PC-3 (cell line): Measurements from ENCODE around the gene CPN2. TPM values are rescaled to one million over a fixed set of nuclear protein-coding genes. Genes with fewer than 3 reads are reported as not detected.

Source experiments
- ATAC-seq: fragments of 200-7000 bp; cut with Tn5 transposase; 2 replicates; pipeline ENCODE4 v1.9.1; 2020; ENCODE audit warnings: mild to moderate bottlenecking, moderate library complexity
- BruUV-seq: library from RNA; stranded (reverse); fragments of 400-500 nt; replicated peaks from 2 replicates; lab custom pipeline; 2021; lab: Mats Ljungman, UMichigan
- CTCF ChIA-PET: fragments of 300-600 bp; sonication (Branson Sonifier 250); formaldehyde crosslinking; loops from one replicate; lab custom pipeline; 2022; ENCODE audit warnings: antibody characterized with exemption; lab: Charles Lee
- POLR2A ChIA-PET: fragments of 300-600 bp; sonication (Branson Sonifier 250); formaldehyde crosslinking; loops from one replicate; lab custom pipeline; 2022; ENCODE audit warnings: antibody characterized with exemption; ENCODE audit not compliant: unreplicated experiment; lab: Charles Lee
- DNase-seq: peaks from one replicate; pipeline ENCODE4 v3.0.0-alpha.2; 2015
- H2AFZ ChIP-seq: fragments of 300-600 bp; sonication (generic); 2 replicates; pipeline ENCODE4 v1.6.0; 2016; ENCODE audit warnings: antibody characterized with exemption, low read length
- H3F3A ChIP-seq: fragments of 300-600 bp; sonication (generic); one replicate; pipeline ENCODE4 v1.6.0; 2017; ENCODE audit warnings: antibody characterized with exemption, low read length, control low read depth, mild to moderate bottlenecking; ENCODE audit not compliant: unreplicated experiment
- H3K27ac ChIP-seq: fragments of 300-600 bp; sonication (generic); 2 replicates; pipeline ENCODE4 v1.5.1; 2016; ENCODE audit warnings: mild to moderate bottlenecking, low read length
- H3K27me3 ChIP-seq: fragments of 300-600 bp; sonication (generic); 2 replicates; pipeline ENCODE4 v1.6.1; 2016; ENCODE audit warnings: low read length, mixed read lengths
- H3K36me3 ChIP-seq: fragments of 300-600 bp; sonication (generic); 2 replicates; pipeline ENCODE4 v1.6.1; 2016; ENCODE audit warnings: low read depth, mixed run types, low read length, mixed read lengths
- H3K4me1 ChIP-seq: fragments of 300-600 bp; sonication (generic); 2 replicates; pipeline ENCODE4 v1.5.1; 2016; ENCODE audit warnings: low read length; ENCODE audit not compliant: insufficient read depth
- H3K4me2 ChIP-seq: fragments of 300-600 bp; sonication (generic); 2 replicates; pipeline ENCODE4 v1.6.0; 2016; ENCODE audit warnings: low read length
- H3K4me3 ChIP-seq: fragments of 300-600 bp; sonication (generic); 2 replicates; pipeline ENCODE4 v1.5.1; 2016; ENCODE audit warnings: mild to moderate bottlenecking, low read length, mixed read lengths
- H3K79me2 ChIP-seq: fragments of 300-600 bp; sonication (generic); 2 replicates; pipeline ENCODE4 v1.6.1; 2017; ENCODE audit warnings: low read length, mixed read lengths
- H3K9ac ChIP-seq: fragments of 300-600 bp; sonication (generic); 2 replicates; pipeline ENCODE4 v1.6.0; 2016; ENCODE audit warnings: mild to moderate bottlenecking, low read length
- H3K9me2 ChIP-seq: fragments of 300-600 bp; sonication (generic); replicated peaks from 2 replicates; pipeline ENCODE4 v1.6.1; 2016; ENCODE audit warnings: mixed run types, low read length, mixed read lengths
- H3K9me3 ChIP-seq: fragments of 300-600 bp; sonication (generic); 2 replicates; pipeline ENCODE4 v1.6.1; 2016; ENCODE audit warnings: low read length, mixed read lengths
- H4K20me1 ChIP-seq: fragments of 300-600 bp; sonication (generic); 2 replicates; pipeline ENCODE4 v1.6.1; 2016; ENCODE audit warnings: low read length, mixed read lengths
- CTCF ChIP-seq: fragments of 300-600 bp; sonication (generic); conservative IDR thresholded peaks from 2 replicates; pipeline ENCODE4 v1.5.1; 2017; ENCODE audit warnings: antibody characterized with exemption, low read depth, mild to moderate bottlenecking, low read length
- EZH2 ChIP-seq: fragments of 300-600 bp; sonication (generic); IDR thresholded peaks from one replicate; pipeline ENCODE4 v1.6.1; 2017; ENCODE audit warnings: antibody characterized with exemption, mild to moderate bottlenecking, low read length; ENCODE audit not compliant: unreplicated experiment
- EZH2phosphoT487 ChIP-seq: fragments of 300-600 bp; sonication (generic); IDR thresholded peaks from 2 replicates; pipeline ENCODE4 v1.6.1; 2018; ENCODE audit warnings: mild to moderate bottlenecking, antibody characterized with exemption, low read length, borderline replicate concordance
- intact Hi-C: fragments of 100-400 bp; cut with micrococcal nuclease; formaldehyde crosslinking; loops from 2 replicates; pipeline ENCODE4 v1.9.0; 2023
- total RNA-seq: library from RNA; depleted of rRNA; stranded (reverse); fragments of >200 nt; gene quantifications from 2 replicates; pipeline ENCODE4 v1.2.3, GENCODE V29; 2014

Gene CPN2
- total RNA-seq, 1 experiment from 2014 or later, result 0.07 TPM

GRCh38 chr3:194312743-194313281, 38.3 kb downstream of the CPN2 start:
- peaks cover 27% of the 10 kb centered on the region for H3K4me1 ChIP-seq
- H4K20me1 ChIP-seq, result no peaks in the 10 kb centered on the region
- ATAC-seq (peak; percentile 43), DNase-seq (peak; percentile 83)
- 0 out of 2 replicates have a peak overlapping the region, but pooled peaks have one; percentile 12 for H3K27ac ChIP-seq
- no peak overlapping the region for H2AFZ ChIP-seq
- H3F3A ChIP-seq, result no peaks in the 10 kb centered on the region
- H3K4me3 ChIP-seq, result no peak overlapping the region
- H3K9ac ChIP-seq, result no peak overlapping the region
- ChIA-PET CTCF (interaction anchor here (0.6 to 1.4 kb wide), 3 partner anchors 42 to 647 kb away, joined by 4 to 7 read pairs (median 4); no protein-coding TSS in a partner anchor), POLR2A (interaction anchor here (0.6 to 1.1 kb wide), 2 partner anchors 171 to 182 kb away, joined by 3 to 6 read pairs; no protein-coding TSS in a partner anchor)
- no TSS peak for BruUV-seq
- TF ChIP-seq CTCF (no peak), EZH2 (no peak), EZH2phosphoT487 (no peak)
- H3K27me3 ChIP-seq, result no peaks in the 10 kb centered on the region
- no peaks in the 10 kb centered on the region for H3K36me3 ChIP-seq
- 0 out of 2 replicates have a peak, but pooled peaks cover 7% of the 10 kb centered on the region for H3K79me2 ChIP-seq
- no peaks in the 10 kb centered on the region for H3K9me3 ChIP-seq
- intact Hi-C loops, result loop anchor here (1.0 to 10.0 kb wide), 3 partner anchors 36 to 238 kb away; no protein-coding TSS in a partner anchor
- peak overlapping the region; percentile 54 for H3K4me2 ChIP-seq
- no peaks in the 10 kb centered on the region for H3K9me2 ChIP-seq

- DNase-seq (no peak), ATAC-seq (no peak)
- intact Hi-C loops, result loop anchor here (5.0 to 10.0 kb wide), 2 partner anchors 35 to 237 kb away; no protein-coding TSS in a partner anchor
- no peak overlapping the region for H3K27ac ChIP-seq
- H3K4me1 ChIP-seq, result peaks cover 27% of the 10 kb centered on the region
- no peak overlapping the region for H3K9ac ChIP-seq
- no peak overlapping the region for H2AFZ ChIP-seq
- 0 out of 2 replicates have a peak, but pooled peaks cover 1% of the 10 kb centered on the region for H3K79me2 ChIP-seq
- TF ChIP-seq CTCF (no peak), EZH2phosphoT487 (no peak), EZH2 (no peak)
- H3K36me3 ChIP-seq, result no peaks in the 10 kb centered on the region
- no peaks in the 10 kb centered on the region for H3K9me3 ChIP-seq
- ChIA-PET POLR2A (no interaction called here), CTCF (interaction anchor here (1.4 kb wide), 1 partner anchor 531 kb away, joined by 7 read pairs; no protein-coding TSS in a partner anchor)
- H3K9me2 ChIP-seq, result no peaks in the 10 kb centered on the region
- no peaks in the 10 kb centered on the region for H3K27me3 ChIP-seq
- BruUV-seq, result no TSS peak
- peak overlapping the region; percentile 54 for H3K4me2 ChIP-seq
- H4K20me1 ChIP-seq, result no peaks in the 10 kb centered on the region
- no peak overlapping the region for H3K4me3 ChIP-seq
- no peaks in the 10 kb centered on the region for H3F3A ChIP-seq
These were observed 38.9 kb downstream of the CPN2 start for GRCh38 chr3:194312186-194312742.
